K562 (cell line): ENCODE results near the gene PMVK. TPM values are rescaled to one million over a fixed set of nuclear protein-coding genes. Genes with fewer than 3 reads are reported as not detected.
A peak's percentile ranks its signal among the peaks of the same experiment; 100 is the strongest.

Experiments used
- ATAC-seq: fragments of 200-7000 bp; cut with Tn5 transposase; 3 replicates; pipeline ENCODE4 v1.9.1; 2020; ENCODE audit warnings: moderate library complexity
- BruUV-seq: library from RNA; stranded (reverse); fragments of 400-500 nt; replicated peaks from 2 replicates; lab custom pipeline; 2021; lab: Mats Ljungman, UMichigan
- CTCF ChIA-PET: fragments of 300-600 bp; formaldehyde crosslinking; extraction: SDS; loops from one replicate; lab custom pipeline; 2021; ENCODE audit warnings: low intra/inter-chr PET ratio; lab: Yijun Ruan, JAX
- POLR2A ChIA-PET: fragments of 300-600, 350-650 bp; sonication (Branson Sonifier 250); formaldehyde crosslinking; extraction: SDS; loops from one replicate; lab custom pipeline; 2021; ENCODE audit warnings: antibody characterized with exemption, inconsistent platforms; lab: Yijun Ruan, JAX
- DNase-seq, 4 experiments: peaks; one replicate each; pipeline versions ENCODE4 v3.0.0 to v3.0.0-alpha.2; 2011 to 2018; ENCODE audit warnings: low spot score in 3 of 4, mixed read lengths in 3 of 4; ENCODE audit errors: extremely low read depth in 1 of 4
- FAIRE-seq: peaks from 2 replicates; lab custom pipeline; 2011; peaks lifted over from hg19 to GRCh38; lab: Jason Lieb, UNC
- H2AFZ ChIP-seq: 2 replicates; pipeline ENCODE4 v1.6.0; 2011; ENCODE audit warnings: low read depth, low read length, control low read depth, inconsistent platforms
- H3K27ac ChIP-seq: fragments of 200-600 bp; 3 replicates; pipeline ENCODE4 v1.8.0; 2011; ENCODE audit warnings: low read depth, mild to moderate bottlenecking, control low read depth, inconsistent platforms, low read length, moderate library complexity, mixed read lengths; ENCODE audit errors: extremely low read depth
- H3K27me3 ChIP-seq, 2 experiments: fragments of 300-600 bp in 1 of 2; 2 replicates in 1 of 2; 3 replicates in 1 of 2; pipeline versions ENCODE4 v1.6.0 to v1.8.0; 2011; ENCODE audit warnings: inconsistent platforms in 2 of 2, low read length in 2 of 2, mild to moderate bottlenecking in 1 of 2, mixed read lengths in 1 of 2, moderate library complexity in 1 of 2; ENCODE audit not compliant: control insufficient read depth in 2 of 2, insufficient read depth in 2 of 2
- H3K36me3 ChIP-seq: fragments of 300-600 bp; 3 replicates; pipeline ENCODE4 v1.8.0; 2011; ENCODE audit warnings: mild to moderate bottlenecking, low read length, inconsistent platforms; ENCODE audit not compliant: control insufficient read depth, insufficient read depth
- H3K4me1 ChIP-seq, 2 experiments: fragments of 200-600 bp in 1 of 2; replicated peaks in 1 of 2; 2 replicates in 1 of 2; 3 replicates in 1 of 2; pipeline versions ENCODE4 v1.5.1 to v1.8.0; 2011; ENCODE audit warnings: inconsistent platforms in 2 of 2, low read length in 2 of 2, mild to moderate bottlenecking in 1 of 2, mixed read lengths in 1 of 2, moderate library complexity in 1 of 2; ENCODE audit not compliant: control insufficient read depth in 2 of 2, insufficient read depth in 2 of 2
- H3K4me2 ChIP-seq: 2 replicates; pipeline ENCODE4 v1.6.1; 2011; ENCODE audit warnings: low read length, control low read depth, inconsistent platforms, mixed read lengths; ENCODE audit not compliant: insufficient read depth
- H3K4me3 ChIP-seq: fragments of 200-600 bp; sonication (generic), shearing (Covaris generic); 2 replicates; pipeline ENCODE4 v1.5.1; 2016; ENCODE audit warnings: control low read depth, inconsistent platforms
- H3K79me2 ChIP-seq: fragments of 200-600 bp; 3 replicates; pipeline ENCODE4 v1.8.0; 2011; ENCODE audit warnings: low read length, inconsistent platforms; ENCODE audit not compliant: control insufficient read depth, insufficient read depth
- H3K9ac ChIP-seq, 2 experiments: 2 replicates each; pipeline versions ENCODE4 v1.6.0 to v1.6.1; 2011; ENCODE audit warnings: low read depth in 2 of 2, low read length in 2 of 2, control low read depth in 1 of 2, inconsistent platforms in 1 of 2, mild to moderate bottlenecking in 1 of 2, mixed read lengths in 1 of 2; ENCODE audit not compliant: insufficient read depth in 1 of 2
- H3K9me1 ChIP-seq: one replicate; pipeline ENCODE4 v1.6.0; 2011; ENCODE audit warnings: inconsistent platforms, mild to moderate bottlenecking, low read length, moderate library complexity; ENCODE audit not compliant: control insufficient read depth, insufficient read depth
- H3K9me3 ChIP-seq: replicated peaks from 2 replicates; pipeline ENCODE4 v1.5.1; 2011; ENCODE audit warnings: low read depth, low read length, inconsistent platforms; ENCODE audit not compliant: control insufficient read depth, insufficient read depth
- H4K20me1 ChIP-seq: replicated peaks from 2 replicates; pipeline ENCODE4 v1.6.1; 2011; ENCODE audit warnings: low read length, inconsistent platforms, mixed read lengths; ENCODE audit not compliant: control insufficient read depth, insufficient read depth
- ID3 ChIP-seq, 2 experiments: fragments of 250-450 bp in 1 of 2; fragments of 450-650 bp in 1 of 2; sonication (Bioruptor Pico) in 1 of 2; IDR thresholded peaks; 2 replicates each; pipeline versions ENCODE4 v1.6.1 to v1.8.0; 2016 to 2021; ENCODE audit warnings: mild to moderate bottlenecking in 2 of 2, moderate library complexity in 2 of 2, missing compliant biosample characterization in 1 of 2, missing genetic modification characterization in 1 of 2
- MCM5 ChIP-seq: fragments of 450-650 bp; IDR thresholded peaks from 2 replicates; pipeline ENCODE4 v1.6.1; 2016; ENCODE audit warnings: low read depth
- MXD1 ChIP-seq: fragments of 250-450 bp; sonication (Bioruptor Pico); IDR thresholded peaks from 2 replicates; pipeline ENCODE4 v1.8.0; 2021; ENCODE audit warnings: borderline replicate concordance, mild to moderate bottlenecking, moderate library complexity; ENCODE audit not compliant: poor library complexity, severe bottlenecking
- SIN3A ChIP-seq, 2 experiments: fragments of 150-350 bp in 1 of 2; IDR thresholded peaks; 2 replicates each; pipeline ENCODE4 v1.6.1; 2011 to 2016; ENCODE audit warnings: borderline replicate concordance in 2 of 2, low read depth in 2 of 2, low read length in 2 of 2, mild to moderate bottlenecking in 2 of 2, moderate library complexity in 2 of 2; ENCODE audit not compliant: control insufficient read depth in 1 of 2
- SPI1 ChIP-seq: IDR thresholded peaks from 2 replicates; pipeline ENCODE4 v1.6.1; 2011; ENCODE audit warnings: low read depth, low read length, control low read depth, borderline replicate concordance
- TAF7 ChIP-seq: fragments of 450-650 bp; IDR thresholded peaks from 2 replicates; pipeline ENCODE4 v1.6.1; 2016; ENCODE audit warnings: missing genetic modification characterization, missing compliant biosample characterization
- ZBTB5 ChIP-seq: fragments of 450-650 bp; IDR thresholded peaks from 2 replicates; pipeline ENCODE4 v1.6.1; 2017; ENCODE audit warnings: antibody characterized with exemption
- ZBTB7A ChIP-seq: IDR thresholded peaks from 2 replicates; pipeline ENCODE4 v1.6.1; 2011; ENCODE audit warnings: low read depth, mild to moderate bottlenecking, low read length, moderate library complexity, borderline replicate concordance; ENCODE audit not compliant: control insufficient read depth
- WGBS: fragments of 100-300 bp; shearing (Covaris generic); methylation state at CpG from one replicate; pipeline ENCODE4 v1.1.6; 2016; ENCODE audit warnings: low coverage, mixed read lengths; ENCODE audit not compliant: insufficient coverage; ENCODE audit errors: missing lambda C conversion rate; 5-methylcytosine and 5-hydroxymethylcytosine counted together
- in situ Hi-C: fragments of 300-500 bp; cut with MboI; formaldehyde crosslinking; loops from 4 replicates; pipeline ENCODE4 v1.15.0; 2018; ENCODE audit warnings: inconsistent platforms, mixed read lengths
- intact Hi-C: fragments of 100-400 bp; cut with micrococcal nuclease; formaldehyde crosslinking; loops from 2 replicates; pipeline ENCODE4 v1.14.2; 2022
- polyA plus RNA-seq, 8 experiments: library from polyadenylated mRNA; depleted of rRNA in 4 of 8; stranded (reverse) in 5 of 8; unstranded in 3 of 8; fragments of >200 nt; fragmentation: Nextera tagmentation in 2 of 8; fragmentation: Illumina TruSeq in 1 of 8; extraction: Ambion mirVana in 2 of 8; extraction: Trizol in 1 of 8; gene quantifications; 2 replicates each; pipeline versions ENCODE4 v1.2.1 to v1.2.3, GENCODE V29; 2011 to 2014; ENCODE audit warnings: inconsistent platforms in 1 of 8, missing spikeins in 1 of 8
- total RNA-seq, 7 experiments: library from RNA; depleted of rRNA in 6 of 7; stranded (reverse); fragments of >200 nt in 6 of 7; fragmentation: Illumina TruSeq in 2 of 7; extraction: Trizol in 2 of 7; gene quantifications; 2 replicates each; pipeline versions ENCODE4 v1.2.1 to v1.2.3, GENCODE V29; 2011 to 2021; ENCODE audit warnings: low replicate concordance in 1 of 7

Gene PMVK
- total and polyA plus RNA-seq, 9 of the 15 experiments (the other 6 are each of a cell fraction or from before 2014, with no cell fraction given), result 1.1 to 15.3 (median 6.3) TPM

GRCh38 chr1:154958036-154958435, 21.5 kb upstream of the PMVK start:
- H3K4me1 ChIP-seq, result peaks cover 27 to 44% of the 10 kb centered on the region in 2 experiments; a peak in 4 of 5 replicates

More at GRCh38 chr1:154958036-154958435, 21.5 kb upstream of the PMVK start:
- peaks cover 27% of the 10 kb centered on the region; the same call in 2 of the 3 replicates for H3K36me3 ChIP-seq
- 68% methylated on average over 2 of the region's 2 CpGs for WGBS
- BruUV-seq, result TSS peak; percentile 8
- CTCF ChIA-PET, result no interaction called here
- DNase-seq (no peak), ATAC-seq (no peak), FAIRE-seq (no peak)
- in situ Hi-C loops, result loop anchor here (5.0 kb wide), 1 partner anchor 104 kb away; the partner anchor contains the start of gene EFNA4
- TF ChIP-seq SPI1 (no peak), ZBTB5 (no peak), MCM5 (no peak), TAF7 (tag) (no peak), ZBTB7A (no peak), MXD1 (CRISPR knock-in tag) (no peak), ID3 (CRISPR knock-in tag; IDR thresholded peaks at IDR 0.05) (no peak), ID3 (tag; IDR thresholded peaks at IDR 0.05) (no peak), SIN3A (IDR thresholded peaks at IDR 0.05; ENCODE audit: borderline replicate concordance in 2 of 2, control insufficient read depth in 1 of 2, low read depth in 2 of 2, low read length in 2 of 2) (no peak)
- POLR2A ChIA-PET, result interaction anchor here (4.8 kb wide), 1 partner anchor 13 kb away, joined by 20 read pairs; the partner anchor contains the start of gene SHC1
- no peak overlapping the region for H3K9ac ChIP-seq
- H2AFZ ChIP-seq, result no peak overlapping the region
- H3K9me3 ChIP-seq, result no peaks in the 10 kb centered on the region
- no peaks in the 10 kb centered on the region for H3K27me3 ChIP-seq
- H3K9me1 ChIP-seq, result no peaks in the 10 kb centered on the region
- H4K20me1 ChIP-seq, result no peaks in the 10 kb centered on the region
- peaks cover 35% of the 10 kb centered on the region for H3K79me2 ChIP-seq
- H3K4me2 ChIP-seq, result no peak overlapping the region
- H3K4me3 ChIP-seq, result no peak overlapping the region
- H3K27ac ChIP-seq, result no peak overlapping the region
- intact Hi-C loops, result no loop called here
